ENCODE measurements around the gene PCBP3. TPM values are rescaled to one million over a fixed set of nuclear protein-coding genes. Genes with fewer than 3 reads are reported as not detected.

PCBP3 gene
- total and polyA plus RNA-seq, 10 of the 15 experiments (the other 5 are each of a cell fraction or from before 2014, with no cell fraction given) = 0.09 to 1.3 (median 0.46) TPM; not detected in 3

DNA sequence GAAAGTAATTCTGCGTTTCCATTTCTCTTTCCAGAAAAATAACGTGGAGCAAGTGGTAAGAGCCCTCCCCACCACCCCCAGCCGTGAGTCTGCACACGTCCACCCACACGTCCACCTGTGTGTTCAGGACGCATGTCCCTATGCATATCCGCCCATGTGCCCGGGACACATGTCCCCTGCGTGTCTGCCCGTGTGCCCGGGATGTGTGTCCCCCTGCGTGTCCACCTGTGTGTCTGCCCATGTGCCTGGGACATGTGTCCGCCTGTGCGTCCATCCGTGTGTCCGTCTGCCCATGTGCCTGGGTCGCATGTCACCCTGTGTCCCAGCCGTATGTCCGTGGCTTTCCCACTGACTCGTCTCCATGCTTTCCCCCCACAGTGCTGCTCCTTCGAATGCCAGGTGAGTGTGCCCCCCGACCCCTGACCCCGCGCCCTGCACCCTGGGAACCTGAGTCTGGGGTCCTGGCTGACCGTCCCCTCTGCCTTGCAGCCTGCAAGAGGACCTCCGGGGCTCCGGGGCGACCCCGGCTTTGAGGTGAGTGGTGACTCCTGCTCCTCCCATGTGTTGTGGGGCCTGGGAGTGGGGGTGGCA is 343.7 kb downstream of the PCBP3 start:
- intact Hi-C loops (cut with micrococcal nuclease; ENCODE audit: unreplicated experiment) = no loop called here
- Histone ChIP-seq H3K9ac (ENCODE audit: control insufficient read depth, insufficient read depth, low read length) (no peak overlapping the region), H3K4me1 (ENCODE audit: control insufficient read depth, insufficient read depth, low read length) (no peaks in the 10 kb centered on the region), H3K27ac (ENCODE audit: control insufficient read depth, insufficient read depth) (no peak overlapping the region), H3K4me3 (no peak overlapping the region), H3K27me3 (replicated peaks in 1 of 2; ENCODE audit: control insufficient read depth in 2 of 2, insufficient read depth in 2 of 2, low read length in 1 of 2) (no peaks in the 10 kb centered on the region; a peak in 2 of 4 replicates), H3K79me2 (ENCODE audit: control insufficient read depth, insufficient read depth, low read length) (no peaks in the 10 kb centered on the region), H2AFZ (ENCODE audit: control insufficient read depth, low read depth, low read length) (no peak overlapping the region), H4K20me1 (ENCODE audit: control insufficient read depth, insufficient read depth) (no peaks in the 10 kb centered on the region), H3K36me3 (ENCODE audit: control insufficient read depth in 2 of 2, insufficient read depth in 2 of 2, low read length in 1 of 2) (no peaks in the 10 kb centered on the region), H3K9me3 (replicated peaks; ENCODE audit: control insufficient read depth, insufficient read depth, low read length) (no peaks in the 10 kb centered on the region), H3K4me2 (ENCODE audit: control insufficient read depth, insufficient read depth) (no peak overlapping the region)
- in situ Hi-C loops (cut with MboI) = no loop called here
- 59% methylated on average over 28 of the region's 29 CpGs for WGBS (ENCODE audit: insufficient coverage, insufficient replicate concordance, low lambda C conversion rate, missing lambda C conversion rate)
- no peak for FAIRE-seq
- DNase-seq (ENCODE audit: low read depth, low spot score) = no peak
- RAD21 ChIA-PET (ENCODE audit: unreplicated experiment) = no interaction called here
- SMC1A ChIA-PET (ENCODE audit: uncharacterized antibody, unreplicated experiment) = no interaction called here
- ATAC-seq = no peak
- no TSS peak for BruUV-seq (replicated peaks)
- POLR2A ChIA-PET = no interaction called here
- CTCF ChIA-PET = no interaction called here
- TF ChIP-seq, protein P1, sequence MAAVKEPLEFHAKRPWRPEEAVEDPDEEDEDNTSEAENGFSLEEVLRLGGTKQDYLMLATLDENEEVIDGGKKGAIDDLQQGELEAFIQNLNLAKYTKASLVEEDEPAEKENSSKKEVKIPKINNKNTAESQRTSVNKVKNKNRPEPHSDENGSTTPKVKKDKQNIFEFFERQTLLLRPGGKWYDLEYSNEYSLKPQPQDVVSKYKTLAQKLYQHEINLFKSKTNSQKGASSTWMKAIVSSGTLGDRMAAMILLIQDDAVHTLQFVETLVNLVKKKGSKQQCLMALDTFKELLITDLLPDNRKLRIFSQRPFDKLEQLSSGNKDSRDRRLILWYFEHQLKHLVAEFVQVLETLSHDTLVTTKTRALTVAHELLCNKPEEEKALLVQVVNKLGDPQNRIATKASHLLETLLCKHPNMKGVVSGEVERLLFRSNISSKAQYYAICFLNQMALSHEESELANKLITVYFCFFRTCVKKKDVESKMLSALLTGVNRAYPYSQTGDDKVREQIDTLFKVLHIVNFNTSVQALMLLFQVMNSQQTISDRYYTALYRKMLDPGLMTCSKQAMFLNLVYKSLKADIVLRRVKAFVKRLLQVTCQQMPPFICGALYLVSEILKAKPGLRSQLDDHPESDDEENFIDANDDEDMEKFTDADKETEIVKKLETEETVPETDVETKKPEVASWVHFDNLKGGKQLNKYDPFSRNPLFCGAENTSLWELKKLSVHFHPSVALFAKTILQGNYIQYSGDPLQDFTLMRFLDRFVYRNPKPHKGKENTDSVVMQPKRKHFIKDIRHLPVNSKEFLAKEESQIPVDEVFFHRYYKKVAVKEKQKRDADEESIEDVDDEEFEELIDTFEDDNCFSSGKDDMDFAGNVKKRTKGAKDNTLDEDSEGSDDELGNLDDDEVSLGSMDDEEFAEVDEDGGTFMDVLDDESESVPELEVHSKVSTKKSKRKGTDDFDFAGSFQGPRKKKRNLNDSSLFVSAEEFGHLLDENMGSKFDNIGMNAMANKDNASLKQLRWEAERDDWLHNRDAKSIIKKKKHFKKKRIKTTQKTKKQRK (IDR thresholded peaks at IDR 0.05; ENCODE audit: low read depth, low read length) = no peak
- no peak for TF ChIP-seq YY1 (IDR thresholded peaks at IDR 0.05; ENCODE audit: low read depth, low read length)
- no peak for TF ChIP-seq NFIC (IDR thresholded peaks at IDR 0.05; ENCODE audit: low read depth, low read length)
- no peak for TF ChIP-seq SIN3A (IDR thresholded peaks at IDR 0.05; ENCODE audit: low read depth, low read length)
- TF ChIP-seq FOXM1 (IDR thresholded peaks at IDR 0.05; ENCODE audit: low read depth, low read length) = no peak
- TF ChIP-seq, protein P2, sequence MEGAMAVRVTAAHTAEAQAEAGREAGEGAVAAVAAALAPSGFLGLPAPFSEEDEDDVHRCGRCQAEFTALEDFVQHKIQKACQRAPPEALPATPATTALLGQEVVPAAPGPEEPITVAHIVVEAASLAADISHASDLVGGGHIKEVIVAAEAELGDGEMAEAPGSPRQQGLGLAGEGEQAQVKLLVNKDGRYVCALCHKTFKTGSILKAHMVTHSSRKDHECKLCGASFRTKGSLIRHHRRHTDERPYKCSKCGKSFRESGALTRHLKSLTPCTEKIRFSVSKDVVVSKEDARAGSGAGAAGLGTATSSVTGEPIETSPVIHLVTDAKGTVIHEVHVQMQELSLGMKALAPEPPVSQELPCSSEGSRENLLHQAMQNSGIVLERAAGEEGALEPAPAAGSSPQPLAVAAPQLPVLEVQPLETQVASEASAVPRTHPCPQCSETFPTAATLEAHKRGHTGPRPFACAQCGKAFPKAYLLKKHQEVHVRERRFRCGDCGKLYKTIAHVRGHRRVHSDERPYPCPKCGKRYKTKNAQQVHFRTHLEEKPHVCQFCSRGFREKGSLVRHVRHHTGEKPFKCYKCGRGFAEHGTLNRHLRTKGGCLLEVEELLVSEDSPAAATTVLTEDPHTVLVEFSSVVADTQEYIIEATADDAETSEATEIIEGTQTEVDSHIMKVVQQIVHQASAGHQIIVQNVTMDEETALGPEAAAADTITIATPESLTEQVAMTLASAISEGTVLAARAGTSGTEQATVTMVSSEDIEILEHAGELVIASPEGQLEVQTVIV (IDR thresholded peaks at IDR 0.05; ENCODE audit: borderline replicate concordance, partially characterized antibody) = no peak
- no peak for TF ChIP-seq RBBP5 (conservative IDR thresholded peaks at IDR 0.05)
- TF ChIP-seq SMC3 (IDR thresholded peaks at IDR 0.05; ENCODE audit: borderline replicate concordance, low read length) = no peak
- TF ChIP-seq, protein P3, sequence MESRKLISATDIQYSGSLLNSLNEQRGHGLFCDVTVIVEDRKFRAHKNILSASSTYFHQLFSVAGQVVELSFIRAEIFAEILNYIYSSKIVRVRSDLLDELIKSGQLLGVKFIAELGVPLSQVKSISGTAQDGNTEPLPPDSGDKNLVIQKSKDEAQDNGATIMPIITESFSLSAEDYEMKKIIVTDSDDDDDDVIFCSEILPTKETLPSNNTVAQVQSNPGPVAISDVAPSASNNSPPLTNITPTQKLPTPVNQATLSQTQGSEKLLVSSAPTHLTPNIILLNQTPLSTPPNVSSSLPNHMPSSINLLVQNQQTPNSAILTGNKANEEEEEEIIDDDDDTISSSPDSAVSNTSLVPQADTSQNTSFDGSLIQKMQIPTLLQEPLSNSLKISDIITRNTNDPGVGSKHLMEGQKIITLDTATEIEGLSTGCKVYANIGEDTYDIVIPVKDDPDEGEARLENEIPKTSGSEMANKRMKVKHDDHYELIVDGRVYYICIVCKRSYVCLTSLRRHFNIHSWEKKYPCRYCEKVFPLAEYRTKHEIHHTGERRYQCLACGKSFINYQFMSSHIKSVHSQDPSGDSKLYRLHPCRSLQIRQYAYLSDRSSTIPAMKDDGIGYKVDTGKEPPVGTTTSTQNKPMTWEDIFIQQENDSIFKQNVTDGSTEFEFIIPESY (IDR thresholded peaks at IDR 0.05) = no peak
- TF ChIP-seq GABPA (IDR thresholded peaks at IDR 0.05; ENCODE audit: low read depth) = no peak
- TF ChIP-seq, protein P4, sequence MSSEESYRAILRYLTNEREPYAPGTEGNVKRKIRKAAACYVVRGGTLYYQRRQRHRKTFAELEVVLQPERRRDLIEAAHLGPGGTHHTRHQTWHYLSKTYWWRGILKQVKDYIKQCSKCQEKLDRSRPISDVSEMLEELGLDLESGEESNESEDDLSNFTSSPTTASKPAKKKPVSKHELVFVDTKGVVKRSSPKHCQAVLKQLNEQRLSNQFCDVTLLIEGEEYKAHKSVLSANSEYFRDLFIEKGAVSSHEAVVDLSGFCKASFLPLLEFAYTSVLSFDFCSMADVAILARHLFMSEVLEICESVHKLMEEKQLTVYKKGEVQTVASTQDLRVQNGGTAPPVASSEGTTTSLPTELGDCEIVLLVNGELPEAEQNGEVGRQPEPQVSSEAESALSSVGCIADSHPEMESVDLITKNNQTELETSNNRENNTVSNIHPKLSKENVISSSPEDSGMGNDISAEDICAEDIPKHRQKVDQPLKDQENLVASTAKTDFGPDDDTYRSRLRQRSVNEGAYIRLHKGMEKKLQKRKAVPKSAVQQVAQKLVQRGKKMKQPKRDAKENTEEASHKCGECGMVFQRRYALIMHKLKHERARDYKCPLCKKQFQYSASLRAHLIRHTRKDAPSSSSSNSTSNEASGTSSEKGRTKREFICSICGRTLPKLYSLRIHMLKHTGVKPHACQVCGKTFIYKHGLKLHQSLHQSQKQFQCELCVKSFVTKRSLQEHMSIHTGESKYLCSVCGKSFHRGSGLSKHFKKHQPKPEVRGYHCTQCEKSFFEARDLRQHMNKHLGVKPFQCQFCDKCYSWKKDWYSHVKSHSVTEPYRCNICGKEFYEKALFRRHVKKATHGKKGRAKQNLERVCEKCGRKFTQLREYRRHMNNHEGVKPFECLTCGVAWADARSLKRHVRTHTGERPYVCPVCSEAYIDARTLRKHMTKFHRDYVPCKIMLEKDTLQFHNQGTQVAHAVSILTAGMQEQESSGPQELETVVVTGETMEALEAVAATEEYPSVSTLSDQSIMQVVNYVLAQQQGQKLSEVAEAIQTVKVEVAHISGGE (CRISPR knock-in tag; IDR thresholded peaks at IDR 0.05) = no peak
- TF ChIP-seq ZNF622 (IDR thresholded peaks at IDR 0.05) = no peak
- TF ChIP-seq BHLHE40 (IDR thresholded peaks at IDR 0.05; ENCODE audit: borderline replicate concordance in 1 of 2, low read depth in 2 of 2, low read length in 1 of 2) = no peak

Measured in GM12878 (cell line).